Neural cell (in vitro differentiated cells): Measurements from ENCODE around the gene CDK11B. TPM values are rescaled to one million over a fixed set of nuclear protein-coding genes. Genes with fewer than 3 reads are reported as not detected.
"Not testable (repeated sequence)": the region's sequence is repeated elsewhere in the genome, so short reads cannot be mapped to it uniquely, and the experiment has no call there.

Experiments used
- H2AFZ ChIP-seq: fragments of 200-600, 300-800 bp; sonication (generic), shearing (Covaris generic); 2 replicates; pipeline ENCODE4 v1.6.0; 2014; ENCODE audit warnings: low read depth, mild to moderate bottlenecking, antibody characterized with exemption, low read length, moderate library complexity
- H3F3A ChIP-seq: fragments of 200-600 bp; shearing (Covaris generic); 2 replicates; pipeline ENCODE4 v1.6.1; 2016; ENCODE audit warnings: mild to moderate bottlenecking, moderate library complexity, mixed read lengths, antibody characterized with exemption, low read length; ENCODE audit not compliant: insufficient read depth, poor library complexity, severe bottlenecking
- H3K27ac ChIP-seq: fragments of 200-600, 300-800 bp; sonication (generic), shearing (Covaris generic); 2 replicates; pipeline ENCODE4 v1.5.1; 2014; ENCODE audit warnings: mild to moderate bottlenecking, low read length, moderate library complexity
- H3K27me3 ChIP-seq: fragments of 300-800, 200-600 bp; sonication (generic), shearing (Covaris generic); 2 replicates; pipeline ENCODE4 v1.6.0; 2014; ENCODE audit warnings: mild to moderate bottlenecking, low read depth, low read length, moderate library complexity; ENCODE audit not compliant: insufficient read depth
- H3K36me3 ChIP-seq: fragments of 300-800, 200-600 bp; sonication (generic), shearing (Covaris generic); 2 replicates; pipeline ENCODE4 v1.5.1; 2014; ENCODE audit warnings: mild to moderate bottlenecking, antibody characterized with exemption, low read length, moderate library complexity; ENCODE audit not compliant: insufficient read depth
- H3K4me2 ChIP-seq: fragments of 300-800, 200-600 bp; sonication (generic), shearing (Covaris generic); 2 replicates; pipeline ENCODE4 v1.6.0; 2014; ENCODE audit warnings: mild to moderate bottlenecking, low read length
- H3K4me3 ChIP-seq: fragments of 300-800, 200-600 bp; sonication (generic), shearing (Covaris generic); 2 replicates; pipeline ENCODE4 v1.5.1; 2014; ENCODE audit warnings: mild to moderate bottlenecking, low read length, moderate library complexity
- H3K79me2 ChIP-seq: fragments of 200-600 bp; shearing (Covaris generic); replicated peaks from 2 replicates; pipeline ENCODE4 v1.6.0; 2014; ENCODE audit warnings: mild to moderate bottlenecking, low read length, moderate library complexity; ENCODE audit not compliant: insufficient read depth
- H3K9ac ChIP-seq: fragments of 300-800, 200-600 bp; sonication (generic), shearing (Covaris generic); 2 replicates; pipeline ENCODE4 v1.6.1; 2016; ENCODE audit warnings: mild to moderate bottlenecking, low read length, mixed read lengths
- H3K9me2 ChIP-seq: fragments of 200-600 bp; shearing (Covaris generic); 2 replicates; pipeline ENCODE4 v1.6.1; 2016; ENCODE audit warnings: mild to moderate bottlenecking, low read length, mixed read lengths; ENCODE audit not compliant: insufficient read depth
- H3K9me3 ChIP-seq: fragments of 200-600, 300-800 bp; sonication (generic), shearing (Covaris generic); 2 replicates; pipeline ENCODE4 v1.6.1; 2016; ENCODE audit warnings: mild to moderate bottlenecking, mixed run types, low read length, moderate library complexity, mixed read lengths
- H4K20me1 ChIP-seq: fragments of 200-600 bp; shearing (Covaris generic); 2 replicates; pipeline ENCODE4 v1.6.1; 2016; ENCODE audit warnings: mild to moderate bottlenecking, mixed run types; ENCODE audit not compliant: insufficient read depth
- POLR2AphosphoS5 ChIP-seq: IDR thresholded peaks from 2 replicates; pipeline ENCODE4 v1.6.1; 2012
- REST ChIP-seq: IDR thresholded peaks from 2 replicates; pipeline ENCODE4 v1.6.1; 2012; ENCODE audit warnings: borderline replicate concordance
- polyA plus RNA-seq: library from polyadenylated mRNA; depleted of rRNA; stranded (reverse); fragments of >200 nt; gene quantifications from 2 replicates; pipeline ENCODE4 v1.2.3, GENCODE V29; 2014

The CDK11B gene
- polyA plus RNA-seq, 1 donor from 2014 or later = 9.6 TPM

- H3K9me3 ChIP-seq, H3F3A ChIP-seq, H3K27me3 ChIP-seq, H3K9me2 ChIP-seq, H3K36me3 ChIP-seq, H3K79me2 ChIP-seq, H2AFZ ChIP-seq, H3K4me3 ChIP-seq, H3K9ac ChIP-seq, H3K27ac ChIP-seq, H3K4me2 ChIP-seq, H4K20me1 ChIP-seq: not testable (repeated sequence)
Measured at GRCh38 chr1:1697358-1698183, 38.8 kb upstream of the CDK11B start.

GRCh38 chr1:1696431-1697357 lies 37.9 kb upstream of the CDK11B start:
- H3K9me2 ChIP-seq, H3F3A ChIP-seq, H3K79me2 ChIP-seq, H3K4me2 ChIP-seq, H3K36me3 ChIP-seq, H3K4me3 ChIP-seq, H3K27ac ChIP-seq, H2AFZ ChIP-seq, H4K20me1 ChIP-seq, H3K9ac ChIP-seq, H3K27me3 ChIP-seq, H3K9me3 ChIP-seq: not testable (repeated sequence)

- Histone ChIP-seq H3K4me3 (peak within 1 kb of the TSS; percentile 57), H3K27ac (peak within 1 kb of the TSS; percentile 74), H3K9ac (peak within 1 kb of the TSS; percentile 66)
- H3K4me2 ChIP-seq, H3K79me2 ChIP-seq, H3F3A ChIP-seq, H3K9me2 ChIP-seq, H3K36me3 ChIP-seq, H2AFZ ChIP-seq, H3K9me3 ChIP-seq, H3K27me3 ChIP-seq, H4K20me1 ChIP-seq: not testable (repeated sequence)
- peak; percentile 51 for TF ChIP-seq POLR2AphosphoS5
Measured at GRCh38 chr1:1692714-1693647, 34.2 kb upstream of the CDK11B start, which contains the start of gene SLC35E2B. SLC35E2B (minus strand) TSS chr1:1692795; CDS start chr1:1676699, 16,096 bp downstream.

GRCh38 chr1:1692324-1692713 lies 33.5 kb upstream of the CDK11B start:
- not testable (repeated sequence) for H3F3A ChIP-seq, H4K20me1 ChIP-seq, H3K79me2 ChIP-seq, H2AFZ ChIP-seq, H3K36me3 ChIP-seq, H3K4me2 ChIP-seq, H3K9me3 ChIP-seq, H3K9me2 ChIP-seq, H3K27me3 ChIP-seq
- H3K4me3 ChIP-seq = peak overlapping the region; percentile 57
- H3K9ac ChIP-seq = peak overlapping the region; percentile 66
- peak overlapping the region; percentile 74 for H3K27ac ChIP-seq
- peak; percentile 6 for TF ChIP-seq REST

- not testable (repeated sequence) for H4K20me1 ChIP-seq, H3K4me2 ChIP-seq, H3K27me3 ChIP-seq, H2AFZ ChIP-seq, H3K27ac ChIP-seq, H3K9me3 ChIP-seq, H3F3A ChIP-seq, H3K9ac ChIP-seq, H3K36me3 ChIP-seq, H3K9me2 ChIP-seq
- peak overlapping the region; percentile 52 for H3K4me3 ChIP-seq
- peaks cover 10% of the 10 kb centered on the region for H3K79me2 ChIP-seq
Measured at GRCh38 chr1:1691443-1691842, 32.6 kb upstream of the CDK11B start.

GRCh38 chr1:1689526-1689925 lies 30.7 kb upstream of the CDK11B start:
- H3K79me2 ChIP-seq = peaks cover 17% of the 10 kb centered on the region
- H3K36me3 ChIP-seq = not testable (repeated sequence)

More at GRCh38 chr1:1689526-1689925, 30.7 kb upstream of the CDK11B start:
- not testable (repeated sequence) for H3K4me3 ChIP-seq, H3K4me2 ChIP-seq, H3K9me2 ChIP-seq, H2AFZ ChIP-seq, H3K27ac ChIP-seq, H4K20me1 ChIP-seq, H3K9ac ChIP-seq, H3F3A ChIP-seq, H3K9me3 ChIP-seq, H3K27me3 ChIP-seq
